HCT116 (cell line): ENCODE data around the gene LRRC42. TPM values are rescaled to one million over a fixed set of nuclear protein-coding genes. Genes with fewer than 3 reads are reported as not detected.

Experiments
- ATAC-seq: fragments of 200-7000 bp; cut with Tn5 transposase; 2 replicates; pipeline ENCODE4 v1.9.1; 2020; ENCODE audit warnings: mild to moderate bottlenecking, moderate library complexity
- BruUV-seq: library from RNA; stranded (reverse); fragments of 400-500 nt; replicated peaks from 2 replicates; lab custom pipeline; 2021; lab: Mats Ljungman, UMichigan
- CTCF ChIA-PET: fragments of 300-600 bp; sonication (Branson Sonifier 250); formaldehyde crosslinking; loops from one replicate; lab custom pipeline; 2021; ENCODE audit warnings: antibody characterized with exemption; lab: Charles Lee
- POLR2A ChIA-PET: fragments of 300-600, 350-600 bp; sonication (Branson Sonifier 250); formaldehyde crosslinking; loops from one replicate; lab custom pipeline; 2021; ENCODE audit warnings: antibody characterized with exemption; lab: Charles Lee
- RAD21 ChIA-PET, 2 experiments: fragments of 300-600 bp; sonication (Branson Sonifier 250); formaldehyde crosslinking; loops; one replicate each; lab custom pipeline; 2023; ENCODE audit warnings: low total read pairs in 2 of 2; ENCODE audit not compliant: uncharacterized antibody in 2 of 2, unreplicated experiment in 2 of 2, low non-redundant PET in 1 of 2; lab: Charles Lee
- DNase-seq: peaks from one replicate; pipeline ENCODE4 v3.0.0-alpha.2; 2010; ENCODE audit warnings: low read depth, low spot score
- H2AFZ ChIP-seq: fragments of 200-600 bp; shearing (Covaris generic), sonication (generic); 2 replicates; pipeline ENCODE4 v1.6.1; 2017; ENCODE audit warnings: low read depth, mixed run types, mixed read lengths, antibody characterized with exemption, low read length; ENCODE audit not compliant: poor library complexity, severe bottlenecking
- H3K27ac ChIP-seq: 2 replicates; pipeline ENCODE4 v1.5.1; 2012; ENCODE audit warnings: low read depth, low read length
- H3K27me3 ChIP-seq: fragments of 200-600 bp; sonication (generic); 2 replicates; pipeline ENCODE4 v1.6.1; 2016; ENCODE audit warnings: mixed run types, low read length, mixed read lengths; ENCODE audit not compliant: insufficient read depth
- H3K36me3 ChIP-seq, 2 experiments: fragments of 200-500 bp in 1 of 2; fragments of 200-600 bp in 1 of 2; sonication (Bioruptor generic) in 1 of 2; sonication (generic) in 1 of 2; 2 replicates each; pipeline versions ENCODE4 v1.5.1 to v1.6.1; 2014 to 2016; ENCODE audit warnings: low read length in 2 of 2, inconsistent platforms in 1 of 2, mixed read lengths in 1 of 2, mixed run types in 1 of 2; ENCODE audit not compliant: insufficient read depth in 2 of 2, control insufficient read depth in 1 of 2
- H3K4me1 ChIP-seq, 2 experiments: fragments of 200-600 bp in 1 of 2; sonication (generic) in 1 of 2; 2 replicates each; pipeline versions ENCODE4 v1.5.1 to v1.6.1; 2012 to 2017; ENCODE audit warnings: low read length in 2 of 2, inconsistent platforms in 1 of 2, mild to moderate bottlenecking in 1 of 2, mixed read lengths in 1 of 2, mixed run types in 1 of 2, moderate library complexity in 1 of 2; ENCODE audit not compliant: insufficient read depth in 2 of 2, control insufficient read depth in 1 of 2
- H3K4me2 ChIP-seq: fragments of 200-600 bp; sonication (generic); 2 replicates; pipeline ENCODE4 v1.6.1; 2017; ENCODE audit warnings: mixed run types, low read length, mixed read lengths
- H3K4me3 ChIP-seq, 2 experiments: fragments of 200-600 bp in 1 of 2; sonication (generic) in 1 of 2; replicated peaks in 1 of 2; 2 replicates each; pipeline ENCODE4 v1.5.1; 2011 to 2016; ENCODE audit warnings: low read length in 2 of 2, control low read depth in 1 of 2, low read depth in 1 of 2, mild to moderate bottlenecking in 1 of 2, mixed read lengths in 1 of 2, mixed run types in 1 of 2
- H3K79me2 ChIP-seq: fragments of 200-600 bp; sonication (generic); 2 replicates; pipeline ENCODE4 v1.6.1; 2017; ENCODE audit warnings: mild to moderate bottlenecking, mixed run types, low read length, moderate library complexity, mixed read lengths; ENCODE audit not compliant: insufficient read depth
- H3K9ac ChIP-seq: fragments of 200-600 bp; sonication (generic); 2 replicates; pipeline ENCODE4 v1.6.1; 2016; ENCODE audit warnings: low read length, mixed read lengths
- H3K9me2 ChIP-seq: fragments of 200-600 bp; sonication (generic), shearing (Covaris generic); 2 replicates; pipeline ENCODE4 v1.6.1; 2017; ENCODE audit warnings: mixed run types, mild to moderate bottlenecking, moderate library complexity; ENCODE audit not compliant: insufficient read depth
- H3K9me3 ChIP-seq, 2 experiments: fragments of 200-500 bp in 1 of 2; fragments of 200-600 bp in 1 of 2; sonication (Bioruptor generic) in 1 of 2; sonication (generic) in 1 of 2; 2 replicates each; pipeline ENCODE4 v1.6.1; 2014 to 2017; ENCODE audit warnings: low read length in 2 of 2, mixed read lengths in 2 of 2, inconsistent platforms in 1 of 2, low read depth in 1 of 2, mild to moderate bottlenecking in 1 of 2, mixed run types in 1 of 2, moderate library complexity in 1 of 2; ENCODE audit not compliant: control insufficient read depth in 1 of 2, insufficient read depth in 1 of 2
- H4K20me1 ChIP-seq: fragments of 200-600 bp; sonication (generic), shearing (Covaris generic); 2 replicates; pipeline ENCODE4 v1.6.1; 2017; ENCODE audit warnings: mixed run types, mild to moderate bottlenecking, moderate library complexity; ENCODE audit not compliant: insufficient read depth
- EGR1 ChIP-seq: IDR thresholded peaks from 2 replicates; pipeline ENCODE4 v1.6.1; 2012; ENCODE audit warnings: low read depth
- EZH2 ChIP-seq: fragments of 200-600 bp; sonication (generic); IDR thresholded peaks from 2 replicates; pipeline ENCODE4 v1.6.1; 2017; ENCODE audit warnings: antibody characterized with exemption, mixed run types
- EZH2phosphoT487 ChIP-seq: fragments of 200-600 bp; IDR thresholded peaks from 2 replicates; pipeline ENCODE4 v1.6.1; 2018; ENCODE audit warnings: antibody characterized with exemption, borderline replicate concordance
- FOSL1 ChIP-seq: IDR thresholded peaks from 2 replicates; pipeline ENCODE4 v1.6.1; 2012; ENCODE audit warnings: low read depth
- JUND ChIP-seq: IDR thresholded peaks from 2 replicates; pipeline ENCODE4 v1.6.1; 2012
- POLR2A ChIP-seq: IDR thresholded peaks from 2 replicates; pipeline ENCODE4 v1.7.0; 2011; ENCODE audit warnings: borderline replicate concordance; ENCODE audit not compliant: insufficient read depth, insufficient read length; ENCODE audit errors: extremely low read depth
- POLR2AphosphoS5 ChIP-seq: IDR thresholded peaks from 2 replicates; pipeline ENCODE4 v1.6.1; 2011; ENCODE audit warnings: mild to moderate bottlenecking, low read depth, low read length, moderate library complexity
- SP1 ChIP-seq: IDR thresholded peaks from 2 replicates; pipeline ENCODE4 v1.6.1; 2012; ENCODE audit warnings: low read depth
- SRF ChIP-seq: IDR thresholded peaks from 2 replicates; pipeline ENCODE4 v1.6.1; 2012; ENCODE audit warnings: low read depth
- TCF7L2 ChIP-seq: IDR thresholded peaks from 2 replicates; pipeline ENCODE4 v1.7.0; 2011; ENCODE audit warnings: borderline replicate concordance, inconsistent platforms; ENCODE audit not compliant: insufficient read depth, insufficient read length; ENCODE audit errors: extremely low read depth
- ZNF274 ChIP-seq: fragments of 200-500 bp; sonication (Bioruptor generic); IDR thresholded peaks from 2 replicates; pipeline ENCODE4 v1.6.1; 2014; ENCODE audit warnings: mild to moderate bottlenecking, low read depth, low read length, inconsistent platforms
- intact Hi-C: fragments of 100-400 bp; cut with micrococcal nuclease; formaldehyde crosslinking; loops from 2 replicates; pipeline ENCODE4 v1.10.0; 2022
- total RNA-seq: library from RNA; stranded (reverse); gene quantifications from one replicate; pipeline ENCODE4 v1.2.1, GENCODE V29; 2021; ENCODE audit not compliant: unreplicated experiment
- TF ChIP-seq, protein P1 (sequence below): IDR thresholded peaks from 2 replicates; pipeline ENCODE4 v1.6.1; 2012; ENCODE audit warnings: low read depth
- TF ChIP-seq, protein P2 (sequence below): IDR thresholded peaks from 2 replicates; pipeline ENCODE4 v1.6.1; 2012

Gene LRRC42
- total RNA-seq, 1 experiment from 2014 or later, result 62.5 TPM

DNA sequence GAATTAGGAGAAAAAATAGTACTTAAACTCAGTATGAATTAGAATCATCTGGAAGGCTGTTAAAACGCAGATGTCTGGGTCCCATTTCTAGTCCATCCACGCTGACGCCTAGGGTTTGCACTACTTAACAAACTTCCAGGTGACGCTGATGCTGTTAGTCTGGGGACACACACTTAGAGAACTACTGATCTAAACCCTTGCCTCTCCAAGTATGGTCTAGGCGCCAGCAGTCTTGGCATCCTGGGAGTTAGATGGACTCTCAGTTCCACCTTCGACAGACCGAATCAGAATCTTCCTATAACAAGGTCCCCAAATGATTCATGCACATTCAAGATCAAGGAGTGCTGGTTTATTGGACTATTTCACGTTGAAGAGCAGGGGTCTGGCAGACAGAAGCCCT is 40.6 kb upstream of the LRRC42 start:
- Histone ChIP-seq H3K9ac (no peak overlapping the region), H2AFZ (no peak overlapping the region), H3K9me3 (no peaks in the 10 kb centered on the region), H3K9me2 (no peaks in the 10 kb centered on the region), H4K20me1 (no peaks in the 10 kb centered on the region), H3K27me3 (no peaks in the 10 kb centered on the region), H3K4me2 (no peak overlapping the region), H3K4me3 (no peak overlapping the region), H3K27ac (no peak overlapping the region), H3K79me2 (no peaks in the 10 kb centered on the region)
- ChIA-PET CTCF (no interaction called here), POLR2A (no interaction called here), RAD21 (no interaction called here)
- intact Hi-C loops, result no loop called here
- TF ChIP-seq POLR2AphosphoS5, result no peak
- TF ChIP-seq, protein P1, sequence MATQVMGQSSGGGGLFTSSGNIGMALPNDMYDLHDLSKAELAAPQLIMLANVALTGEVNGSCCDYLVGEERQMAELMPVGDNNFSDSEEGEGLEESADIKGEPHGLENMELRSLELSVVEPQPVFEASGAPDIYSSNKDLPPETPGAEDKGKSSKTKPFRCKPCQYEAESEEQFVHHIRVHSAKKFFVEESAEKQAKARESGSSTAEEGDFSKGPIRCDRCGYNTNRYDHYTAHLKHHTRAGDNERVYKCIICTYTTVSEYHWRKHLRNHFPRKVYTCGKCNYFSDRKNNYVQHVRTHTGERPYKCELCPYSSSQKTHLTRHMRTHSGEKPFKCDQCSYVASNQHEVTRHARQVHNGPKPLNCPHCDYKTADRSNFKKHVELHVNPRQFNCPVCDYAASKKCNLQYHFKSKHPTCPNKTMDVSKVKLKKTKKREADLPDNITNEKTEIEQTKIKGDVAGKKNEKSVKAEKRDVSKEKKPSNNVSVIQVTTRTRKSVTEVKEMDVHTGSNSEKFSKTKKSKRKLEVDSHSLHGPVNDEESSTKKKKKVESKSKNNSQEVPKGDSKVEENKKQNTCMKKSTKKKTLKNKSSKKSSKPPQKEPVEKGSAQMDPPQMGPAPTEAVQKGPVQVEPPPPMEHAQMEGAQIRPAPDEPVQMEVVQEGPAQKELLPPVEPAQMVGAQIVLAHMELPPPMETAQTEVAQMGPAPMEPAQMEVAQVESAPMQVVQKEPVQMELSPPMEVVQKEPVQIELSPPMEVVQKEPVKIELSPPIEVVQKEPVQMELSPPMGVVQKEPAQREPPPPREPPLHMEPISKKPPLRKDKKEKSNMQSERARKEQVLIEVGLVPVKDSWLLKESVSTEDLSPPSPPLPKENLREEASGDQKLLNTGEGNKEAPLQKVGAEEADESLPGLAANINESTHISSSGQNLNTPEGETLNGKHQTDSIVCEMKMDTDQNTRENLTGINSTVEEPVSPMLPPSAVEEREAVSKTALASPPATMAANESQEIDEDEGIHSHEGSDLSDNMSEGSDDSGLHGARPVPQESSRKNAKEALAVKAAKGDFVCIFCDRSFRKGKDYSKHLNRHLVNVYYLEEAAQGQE, result no peak
- no peak for TF ChIP-seq JUND
- no peak for TF ChIP-seq EZH2
- no peak for TF ChIP-seq SRF
- TF ChIP-seq POLR2A, result no peak
- TF ChIP-seq, protein P2, sequence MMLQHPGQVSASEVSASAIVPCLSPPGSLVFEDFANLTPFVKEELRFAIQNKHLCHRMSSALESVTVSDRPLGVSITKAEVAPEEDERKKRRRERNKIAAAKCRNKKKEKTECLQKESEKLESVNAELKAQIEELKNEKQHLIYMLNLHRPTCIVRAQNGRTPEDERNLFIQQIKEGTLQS, result no peak
- TF ChIP-seq, all 23 proteins: peak for 0
- Histone ChIP-seq H3K36me3 (no peaks in the 10 kb centered on the region), H3K4me1 (peaks cover 0 to 4% of the 10 kb centered on the region in 2 experiments; a peak in 1 of 4 replicates)
- no TSS peak for BruUV-seq
- DNase-seq (no peak), ATAC-seq (no peak)

DNA sequence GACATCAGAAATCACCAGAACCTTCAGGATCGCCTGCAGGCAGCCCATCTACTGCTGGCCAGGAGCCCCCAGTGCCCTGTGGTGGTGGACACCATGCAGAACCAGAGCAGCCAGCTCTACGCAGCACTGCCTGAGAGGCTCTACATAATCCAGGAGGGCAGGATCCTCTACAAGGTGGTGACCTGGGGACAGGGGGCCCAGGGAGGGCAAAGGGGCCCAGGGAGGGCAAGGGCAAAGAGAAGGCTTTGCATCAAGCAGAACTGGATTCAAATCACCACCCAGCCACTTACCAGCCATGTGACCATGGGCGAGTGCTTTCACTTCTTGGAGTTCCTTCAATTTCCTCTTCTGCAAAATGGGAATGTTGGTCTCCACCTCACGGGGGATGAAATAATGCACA is 40.0 kb upstream of the LRRC42 start:
- no peak for DNase-seq
- ATAC-seq, result no peak
- Histone ChIP-seq H2AFZ (no peak overlapping the region), H3K4me2 (no peak overlapping the region), H3K4me1 (peaks cover 0 to 4% of the 10 kb centered on the region in 2 experiments; a peak in 1 of 4 replicates), H4K20me1 (no peaks in the 10 kb centered on the region), H3K9me2 (no peaks in the 10 kb centered on the region), H3K79me2 (no peaks in the 10 kb centered on the region), H3K9me3 (no peaks in the 10 kb centered on the region), H3K27me3 (no peaks in the 10 kb centered on the region), H3K4me3 (no peak overlapping the region), H3K9ac (no peak overlapping the region), H3K27ac (no peak overlapping the region), H3K36me3 (no peaks in the 10 kb centered on the region)
- CTCF ChIA-PET, result no interaction called here
- RAD21 ChIA-PET, result no interaction called here
- POLR2A ChIA-PET, result no interaction called here
- BruUV-seq, result no TSS peak
- no peak for TF ChIP-seq EGR1
- TF ChIP-seq, protein P2, result no peak
- TF ChIP-seq SP1, result no peak
- TF ChIP-seq FOSL1, result no peak
- TF ChIP-seq ZNF274, result no peak
- no peak for TF ChIP-seq SRF
- no peak for TF ChIP-seq EZH2phosphoT487
- no peak for TF ChIP-seq TCF7L2
- intact Hi-C loops, result no loop called here
